Fibroblast of lung (primary cell): ENCODE measurements around the gene ZMYND19. TPM values are rescaled to one million over a fixed set of nuclear protein-coding genes. Genes with fewer than 3 reads are reported as not detected.
"Not testable (repeated sequence)": the region's sequence is repeated elsewhere in the genome, so short reads cannot be mapped to it uniquely, and the experiment has no call there.

ENCODE experiments used
- DNase-seq, 2 donors: peaks; one replicate each; pipeline versions ENCODE4 v3.0.0 to v3.0.0-alpha.2; 2010; ENCODE audit warnings: low read depth in 2 of 2
- H2AFZ ChIP-seq: 2 replicates; pipeline ENCODE4 v1.5.1; 2012; ENCODE audit warnings: low read length, control low read depth, inconsistent platforms
- H3K27ac ChIP-seq: 2 replicates; pipeline ENCODE4 v1.5.1; 2011; ENCODE audit warnings: low read length, control low read depth; ENCODE audit not compliant: insufficient read depth
- H3K27me3 ChIP-seq: 2 replicates; pipeline ENCODE4 v1.5.1; 2011; ENCODE audit warnings: mild to moderate bottlenecking, low read length; ENCODE audit not compliant: control insufficient read depth, insufficient read depth
- H3K36me3 ChIP-seq: 2 replicates; pipeline ENCODE4 v1.5.1; 2011; ENCODE audit warnings: low read length; ENCODE audit not compliant: control insufficient read depth, insufficient read depth
- H3K4me1 ChIP-seq: 2 replicates; pipeline ENCODE4 v1.5.1; 2011; ENCODE audit warnings: low read length; ENCODE audit not compliant: control insufficient read depth, insufficient read depth; ENCODE audit errors: extremely low read depth
- H3K4me2 ChIP-seq: 2 replicates; pipeline ENCODE4 v1.5.1; 2011; ENCODE audit warnings: low read length, control low read depth; ENCODE audit not compliant: insufficient read depth; ENCODE audit errors: extremely low read depth
- H3K4me3 ChIP-seq, 4 experiments: fragments of 200-600 bp in 1 of 4; sonication (generic) in 1 of 4; replicated peaks in 1 of 4; 2 replicates each; pipeline ENCODE4 v1.5.1; 2011 to 2016; ENCODE audit warnings: low read length in 4 of 4, low read depth in 3 of 4, mild to moderate bottlenecking in 3 of 4, control low read depth in 2 of 4, inconsistent platforms in 1 of 4, mixed read lengths in 1 of 4; ENCODE audit not compliant: insufficient read depth in 1 of 4; ENCODE audit errors: control extremely low read depth in 1 of 4
- H3K79me2 ChIP-seq: 2 replicates; pipeline ENCODE4 v1.5.1; 2012; ENCODE audit warnings: mild to moderate bottlenecking, low read length, inconsistent platforms; ENCODE audit not compliant: control insufficient read depth, insufficient read depth
- H3K9ac ChIP-seq: 2 replicates; pipeline ENCODE4 v1.5.1; 2011; ENCODE audit warnings: mild to moderate bottlenecking, low read length, control low read depth; ENCODE audit not compliant: insufficient read depth
- H3K9me3 ChIP-seq: 2 replicates; pipeline ENCODE4 v1.5.1; 2012; ENCODE audit warnings: low read depth, low read length; ENCODE audit not compliant: control insufficient read depth, insufficient read depth
- H4K20me1 ChIP-seq: 2 replicates; pipeline ENCODE4 v1.5.1; 2011; ENCODE audit warnings: low read length; ENCODE audit not compliant: control insufficient read depth, insufficient read depth; ENCODE audit errors: extremely low read depth
- EZH2 ChIP-seq: IDR thresholded peaks from 2 replicates; pipeline ENCODE4 v1.5.1; 2012; ENCODE audit warnings: low read length, control low read depth, mild to moderate bottlenecking; ENCODE audit errors: missing control alignments
- polyA plus RNA-seq, 2 donors: library from polyadenylated mRNA; depleted of rRNA in 1 of 2; stranded (reverse) in 1 of 2; unstranded in 1 of 2; fragments of >200 nt; gene quantifications; 2 replicates each; pipeline ENCODE4 v1.2.1, GENCODE V29; 2011 to 2012; ENCODE audit warnings: missing spikeins in 1 of 2
- total RNA-seq: library from RNA; depleted of rRNA; stranded (reverse); fragments of >200 nt; gene quantifications from 2 replicates; pipeline ENCODE4 v1.2.1, GENCODE V29; 2014
- TF ChIP-seq, protein P1 (sequence below), 2 donors: IDR thresholded peaks in 1 of 2; conservative IDR thresholded peaks in 1 of 2; 1 replicate in 1 of 2; 2 replicates in 1 of 2; pipeline ENCODE4 v1.5.1; 2011 to 2012; ENCODE audit warnings: low read length in 2 of 2, control low read depth in 1 of 2, inconsistent platforms in 1 of 2, low read depth in 1 of 2, mild to moderate bottlenecking in 1 of 2

The ZMYND19 gene
- total and polyA plus RNA-seq, 2 donors (not counting 1 experiment from before 2014, with no cell fraction given): 11.2 to 12.7 TPM

DNA sequence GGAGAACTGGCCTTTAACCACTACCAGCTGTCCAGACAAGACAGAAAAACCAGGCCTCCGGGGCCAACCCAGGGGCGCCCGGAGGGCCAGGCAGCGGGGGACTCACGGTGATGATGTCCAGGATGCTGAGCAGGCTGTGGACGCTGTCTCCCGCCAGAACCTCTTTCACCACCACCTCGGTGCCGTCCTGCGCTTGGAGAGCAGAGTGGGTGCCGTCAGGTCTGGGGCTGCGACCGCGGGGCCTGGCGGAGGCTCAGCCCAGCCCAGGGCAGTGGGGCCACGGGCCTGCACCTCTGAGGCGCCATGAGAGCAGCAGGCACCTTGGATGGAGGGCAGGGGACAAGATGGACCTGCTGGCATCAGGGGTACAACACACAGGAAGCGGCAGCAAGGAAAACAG lies 49.8 kb downstream of the ZMYND19 start:
- Histone ChIP-seq H3K27me3 (no peaks in the 10 kb centered on the region), H3K79me2 (no peaks in the 10 kb centered on the region), H3K27ac (no peak overlapping the region), H3K36me3 (no peaks in the 10 kb centered on the region), H3K4me1 (no peaks in the 10 kb centered on the region), H4K20me1 (no peaks in the 10 kb centered on the region), H3K9me3 (no peaks in the 10 kb centered on the region), H3K4me2 (no peak overlapping the region), H2AFZ (no peak overlapping the region), H3K4me3 (no peak overlapping the region), H3K9ac (no peak overlapping the region)
- TF ChIP-seq, protein P1, sequence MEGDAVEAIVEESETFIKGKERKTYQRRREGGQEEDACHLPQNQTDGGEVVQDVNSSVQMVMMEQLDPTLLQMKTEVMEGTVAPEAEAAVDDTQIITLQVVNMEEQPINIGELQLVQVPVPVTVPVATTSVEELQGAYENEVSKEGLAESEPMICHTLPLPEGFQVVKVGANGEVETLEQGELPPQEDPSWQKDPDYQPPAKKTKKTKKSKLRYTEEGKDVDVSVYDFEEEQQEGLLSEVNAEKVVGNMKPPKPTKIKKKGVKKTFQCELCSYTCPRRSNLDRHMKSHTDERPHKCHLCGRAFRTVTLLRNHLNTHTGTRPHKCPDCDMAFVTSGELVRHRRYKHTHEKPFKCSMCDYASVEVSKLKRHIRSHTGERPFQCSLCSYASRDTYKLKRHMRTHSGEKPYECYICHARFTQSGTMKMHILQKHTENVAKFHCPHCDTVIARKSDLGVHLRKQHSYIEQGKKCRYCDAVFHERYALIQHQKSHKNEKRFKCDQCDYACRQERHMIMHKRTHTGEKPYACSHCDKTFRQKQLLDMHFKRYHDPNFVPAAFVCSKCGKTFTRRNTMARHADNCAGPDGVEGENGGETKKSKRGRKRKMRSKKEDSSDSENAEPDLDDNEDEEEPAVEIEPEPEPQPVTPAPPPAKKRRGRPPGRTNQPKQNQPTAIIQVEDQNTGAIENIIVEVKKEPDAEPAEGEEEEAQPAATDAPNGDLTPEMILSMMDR (conservative IDR thresholded peaks at IDR 0.05 in 1 of 2, IDR thresholded peaks at IDR 0.05 in 1 of 2; ENCODE audit: low read depth in 1 of 2, low read length in 2 of 2): no peak
- no peak for TF ChIP-seq EZH2
- DNase-seq: no peak

DNA sequence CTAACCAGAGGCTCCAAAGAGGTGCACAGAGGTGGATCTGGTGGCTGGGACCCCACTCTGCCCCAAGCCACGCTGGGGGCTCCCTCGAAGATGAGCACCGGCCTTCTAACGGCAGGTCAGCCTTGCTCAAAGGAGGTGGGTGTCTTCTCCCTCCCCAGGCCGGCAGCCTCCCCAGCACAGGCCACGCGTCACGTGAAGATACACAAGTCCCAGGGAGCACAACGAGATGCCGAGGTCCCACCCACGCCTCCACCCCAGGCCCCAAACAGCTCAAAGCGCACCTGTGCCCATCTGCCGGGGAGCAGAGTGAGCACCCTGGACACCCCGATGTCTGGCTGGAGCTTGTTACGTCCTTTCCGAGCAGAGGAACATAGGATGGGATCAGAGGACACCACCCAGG lies 52.3 kb downstream of the ZMYND19 start:
- TF ChIP-seq, protein P1 (conservative IDR thresholded peaks at IDR 0.05 in 1 of 2, IDR thresholded peaks at IDR 0.05 in 1 of 2; ENCODE audit: low read depth in 1 of 2, low read length in 2 of 2): no peak
- TF ChIP-seq EZH2: no peak
- no peaks in the 10 kb centered on the region for H3K9me3 ChIP-seq
- H3K36me3 ChIP-seq: no peaks in the 10 kb centered on the region
- H3K79me2 ChIP-seq: no peaks in the 10 kb centered on the region
- H2AFZ ChIP-seq: no peak overlapping the region
- H3K27me3 ChIP-seq: no peaks in the 10 kb centered on the region
- no peak for DNase-seq
- no peaks in the 10 kb centered on the region for H4K20me1 ChIP-seq
- H3K9ac ChIP-seq: no peak overlapping the region
- H3K4me1 ChIP-seq: no peaks in the 10 kb centered on the region
- H3K4me3 ChIP-seq: no peak overlapping the region
- no peak overlapping the region for H3K4me2 ChIP-seq
- no peak overlapping the region for H3K27ac ChIP-seq

DNA sequence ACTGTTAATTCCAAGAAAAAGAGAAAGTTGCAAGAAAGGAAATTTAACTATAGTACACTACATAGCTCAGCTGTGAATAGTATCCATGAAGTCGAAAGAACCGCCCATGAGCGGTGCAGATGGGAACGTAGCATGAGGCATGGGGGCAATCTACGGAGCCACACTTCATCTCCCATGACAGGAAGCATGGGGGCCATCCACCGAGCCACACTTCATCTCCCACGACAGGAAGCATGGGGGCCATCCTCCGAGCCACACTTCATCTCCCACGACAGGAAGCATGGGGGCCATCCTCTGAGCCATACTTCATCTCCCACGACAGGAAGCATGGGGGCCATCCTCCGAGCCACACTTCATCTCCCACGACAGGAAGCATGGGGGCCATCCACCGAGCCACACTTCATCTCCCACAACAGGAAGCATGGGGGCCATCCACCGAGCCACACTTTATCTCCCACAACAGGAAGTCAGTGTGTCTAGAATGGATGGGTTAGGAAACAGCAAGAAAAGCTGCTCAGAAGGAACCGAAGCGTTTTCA lies 53.6 kb downstream of the ZMYND19 start:
- H4K20me1 ChIP-seq, H2AFZ ChIP-seq, H3K27me3 ChIP-seq, H3K9ac ChIP-seq, H3K79me2 ChIP-seq, H3K9me3 ChIP-seq, H3K4me3 ChIP-seq, H3K4me2 ChIP-seq, H3K36me3 ChIP-seq, H3K4me1 ChIP-seq, H3K27ac ChIP-seq, DNase-seq: not testable (repeated sequence)
